Activated naive CD4-positive, alpha-beta T cell treated with anti-CD3 and anti-CD28 coated beads, Interleukin-2, amount 50 U/mL, for 24 hours (primary cell): ENCODE measurements around the gene ABCA1.
"Not testable (repeated sequence)": the region's sequence is repeated elsewhere in the genome, so short reads cannot be mapped to it uniquely, and the experiment has no call there.

Source experiments
- H3K27ac Mint-ChIP-seq: one replicate; pipeline ENCODE4 v1.8.0; 2021; ENCODE audit warnings: mild to moderate bottlenecking, mixed read lengths
- H3K27me3 Mint-ChIP-seq: one replicate; pipeline ENCODE4 v1.8.0; 2021; ENCODE audit warnings: mixed read lengths
- H3K36me3 Mint-ChIP-seq: one replicate; pipeline ENCODE4 v1.8.0; 2021; ENCODE audit warnings: mixed read lengths
- H3K4me1 Mint-ChIP-seq: one replicate; pipeline ENCODE4 v1.8.0; 2021; ENCODE audit warnings: mixed read lengths
- H3K4me3 Mint-ChIP-seq: one replicate; pipeline ENCODE4 v1.8.0; 2021; ENCODE audit warnings: mild to moderate bottlenecking, mixed read lengths
- H3K9me3 Mint-ChIP-seq: one replicate; pipeline ENCODE4 v1.8.0; 2021; ENCODE audit warnings: mixed read lengths

The ABCA1 gene

GRCh38 chr9:104899759-104900247 is 28.2 kb downstream of the ABCA1 start:
- no peak overlapping the region for H3K27ac Mint-ChIP-seq
- no peaks in the 10 kb centered on the region for H3K9me3 Mint-ChIP-seq
- peaks cover 10% of the 10 kb centered on the region for H3K36me3 Mint-ChIP-seq
- peaks cover 30% of the 10 kb centered on the region for H3K4me1 Mint-ChIP-seq
- no peaks in the 10 kb centered on the region for H3K27me3 Mint-ChIP-seq
- no peak overlapping the region for H3K4me3 Mint-ChIP-seq

DNA sequence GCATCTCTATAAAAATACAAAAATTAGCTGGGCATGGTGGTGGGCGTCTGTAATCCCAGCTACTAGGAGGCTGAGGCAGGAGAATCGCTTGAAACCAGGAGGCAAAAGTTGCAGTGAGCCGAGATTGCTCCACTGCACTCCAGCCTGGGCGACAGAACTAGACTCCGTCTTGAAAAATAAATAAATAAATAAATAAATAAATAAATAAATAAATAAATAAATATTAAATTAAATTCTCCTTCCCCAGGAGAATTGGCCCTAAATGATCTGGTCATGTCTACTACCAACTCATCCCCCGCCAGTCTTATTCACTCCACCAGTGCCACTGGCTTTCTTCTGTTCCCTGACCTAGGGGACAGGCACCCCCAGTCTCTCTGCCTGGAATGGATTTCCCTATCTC is 29.6 kb downstream of the ABCA1 start:
- not testable (repeated sequence) for H3K27me3 Mint-ChIP-seq, H3K4me3 Mint-ChIP-seq, H3K27ac Mint-ChIP-seq, H3K9me3 Mint-ChIP-seq
- peaks cover 32% of the 10 kb centered on the region for H3K4me1 Mint-ChIP-seq
- H3K36me3 Mint-ChIP-seq, result peaks cover 12% of the 10 kb centered on the region

GRCh38 chr9:104896131-104896530 is 31.8 kb downstream of the ABCA1 start:
- H3K36me3 Mint-ChIP-seq, result peaks cover 12% of the 10 kb centered on the region
- H3K27ac Mint-ChIP-seq, result no peak overlapping the region
- no peaks in the 10 kb centered on the region for H3K27me3 Mint-ChIP-seq
- no peak overlapping the region for H3K4me3 Mint-ChIP-seq
- no peaks in the 10 kb centered on the region for H3K9me3 Mint-ChIP-seq
- H3K4me1 Mint-ChIP-seq, result peaks cover 32% of the 10 kb centered on the region

GRCh38 chr9:104895572-104895971 is 32.4 kb downstream of the ABCA1 start:
- peaks cover 27% of the 10 kb centered on the region for H3K4me1 Mint-ChIP-seq
- H3K36me3 Mint-ChIP-seq, result peaks cover 11% of the 10 kb centered on the region
- no peaks in the 10 kb centered on the region for H3K9me3 Mint-ChIP-seq
- H3K4me3 Mint-ChIP-seq, result no peak overlapping the region
- H3K27me3 Mint-ChIP-seq, result no peaks in the 10 kb centered on the region
- peak overlapping the region; percentile 0 for H3K27ac Mint-ChIP-seq

DNA sequence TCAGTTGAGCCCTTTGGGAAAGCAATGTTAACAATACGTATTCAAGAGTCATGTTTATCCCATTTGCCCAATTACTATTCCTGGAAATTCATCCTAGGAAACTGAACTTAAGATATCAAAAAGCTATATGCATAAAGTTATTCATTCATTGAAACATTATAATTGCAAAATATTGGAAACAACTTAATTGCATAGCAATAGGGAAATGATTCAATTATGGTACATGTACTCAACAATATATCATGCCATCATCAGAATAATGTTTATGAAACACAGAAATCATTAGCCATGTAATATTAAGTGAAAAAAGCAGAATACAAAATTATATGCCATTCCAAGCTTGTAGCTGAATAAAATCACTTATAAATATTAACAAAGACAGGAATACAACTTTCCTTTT is 35.3 kb downstream of the ABCA1 start:
- Mint-ChIP-seq H3K27me3 (no peaks in the 10 kb centered on the region), H3K36me3 (peaks cover 12% of the 10 kb centered on the region), H3K4me1 (peaks cover 10% of the 10 kb centered on the region), H3K9me3 (no peaks in the 10 kb centered on the region), H3K27ac (no peak overlapping the region), H3K4me3 (no peak overlapping the region)

DNA sequence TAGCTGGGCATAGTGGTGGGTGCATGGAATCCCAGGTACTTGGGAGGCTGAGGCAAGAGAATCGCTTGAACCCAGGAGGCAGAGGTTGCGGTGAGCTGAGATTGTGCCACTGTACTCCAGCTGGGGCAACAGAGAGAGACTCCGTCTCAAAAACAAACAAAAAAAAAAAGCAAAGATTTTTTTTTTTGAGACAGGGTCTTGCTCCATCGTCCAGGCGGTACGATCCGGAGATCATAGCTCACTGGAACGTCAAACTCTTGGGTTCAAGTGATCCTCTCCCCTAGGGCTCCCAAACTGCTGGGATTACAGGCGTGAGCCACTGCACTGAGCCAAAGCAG is 37.6 kb downstream of the ABCA1 start:
- no peak overlapping the region for H3K4me3 Mint-ChIP-seq
- H3K9me3 Mint-ChIP-seq, result no peaks in the 10 kb centered on the region
- H3K27me3 Mint-ChIP-seq, result no peaks in the 10 kb centered on the region
- H3K27ac Mint-ChIP-seq, result no peak overlapping the region
- H3K4me1 Mint-ChIP-seq, result peaks cover 6% of the 10 kb centered on the region
- H3K36me3 Mint-ChIP-seq, result peaks cover 15% of the 10 kb centered on the region

- Mint-ChIP-seq H3K4me1 (no peaks in the 10 kb centered on the region), H3K4me3 (no peak overlapping the region), H3K27ac (no peak overlapping the region), H3K36me3 (peaks cover 12% of the 10 kb centered on the region), H3K9me3 (no peaks in the 10 kb centered on the region), H3K27me3 (no peaks in the 10 kb centered on the region)
Observed at GRCh38 chr9:104885818-104886709, 41.9 kb downstream of the ABCA1 start.

DNA sequence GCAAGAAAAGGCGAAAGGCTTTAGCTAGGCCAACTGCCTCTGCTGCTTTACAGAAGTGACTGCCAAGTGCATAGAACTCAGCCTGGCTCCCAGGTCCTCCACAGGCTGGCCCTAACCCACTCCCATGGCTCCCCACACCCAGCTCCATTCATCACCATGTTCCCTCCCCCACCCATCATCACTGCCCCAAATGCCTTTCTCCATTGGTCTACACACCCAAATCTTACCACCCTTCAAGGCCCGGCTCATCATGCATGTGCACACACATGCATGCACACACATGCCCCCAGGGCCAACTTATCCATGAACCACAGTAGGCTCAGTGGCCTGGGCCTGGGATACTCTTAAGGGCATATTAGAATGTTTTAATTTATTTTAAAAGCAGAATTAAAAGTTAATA is 44.8 kb downstream of the ABCA1 start:
- H3K9me3 Mint-ChIP-seq, result no peaks in the 10 kb centered on the region
- no peaks in the 10 kb centered on the region for H3K27me3 Mint-ChIP-seq
- no peak overlapping the region for H3K4me3 Mint-ChIP-seq
- H3K27ac Mint-ChIP-seq, result no peak overlapping the region
- peaks cover 20% of the 10 kb centered on the region for H3K36me3 Mint-ChIP-seq
- no peaks in the 10 kb centered on the region for H3K4me1 Mint-ChIP-seq

DNA sequence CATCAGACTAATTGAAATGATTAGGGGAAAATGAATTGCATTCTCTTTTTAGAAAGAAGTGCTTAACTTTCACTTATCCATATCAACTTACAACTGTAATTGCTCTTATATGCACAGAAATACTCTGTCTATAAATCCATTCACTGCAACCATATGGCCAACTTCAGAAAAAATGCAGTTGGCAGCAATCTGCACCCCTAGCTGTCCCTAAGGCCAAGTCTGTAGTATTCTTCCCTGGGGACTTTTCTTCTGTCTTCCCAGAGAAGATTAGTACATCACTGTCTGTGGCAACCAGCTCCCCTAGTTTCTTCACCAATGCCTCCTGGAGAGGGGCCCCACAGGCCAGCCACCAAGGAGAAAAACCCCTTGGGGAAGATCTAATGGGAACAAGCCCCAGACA is 45.4 kb downstream of the ABCA1 start:
- no peaks in the 10 kb centered on the region for H3K9me3 Mint-ChIP-seq
- no peaks in the 10 kb centered on the region for H3K4me1 Mint-ChIP-seq
- no peaks in the 10 kb centered on the region for H3K27me3 Mint-ChIP-seq
- peaks cover 22% of the 10 kb centered on the region for H3K36me3 Mint-ChIP-seq
- H3K4me3 Mint-ChIP-seq, result no peak overlapping the region
- no peak overlapping the region for H3K27ac Mint-ChIP-seq

- Mint-ChIP-seq H3K9me3 (no peaks in the 10 kb centered on the region), H3K4me1 (no peaks in the 10 kb centered on the region), H3K36me3 (peaks cover 24% of the 10 kb centered on the region), H3K27ac (no peak overlapping the region), H3K4me3 (no peak overlapping the region), H3K27me3 (no peaks in the 10 kb centered on the region)
Observed at GRCh38 chr9:104882086-104882485, 45.9 kb downstream of the ABCA1 start.

DNA sequence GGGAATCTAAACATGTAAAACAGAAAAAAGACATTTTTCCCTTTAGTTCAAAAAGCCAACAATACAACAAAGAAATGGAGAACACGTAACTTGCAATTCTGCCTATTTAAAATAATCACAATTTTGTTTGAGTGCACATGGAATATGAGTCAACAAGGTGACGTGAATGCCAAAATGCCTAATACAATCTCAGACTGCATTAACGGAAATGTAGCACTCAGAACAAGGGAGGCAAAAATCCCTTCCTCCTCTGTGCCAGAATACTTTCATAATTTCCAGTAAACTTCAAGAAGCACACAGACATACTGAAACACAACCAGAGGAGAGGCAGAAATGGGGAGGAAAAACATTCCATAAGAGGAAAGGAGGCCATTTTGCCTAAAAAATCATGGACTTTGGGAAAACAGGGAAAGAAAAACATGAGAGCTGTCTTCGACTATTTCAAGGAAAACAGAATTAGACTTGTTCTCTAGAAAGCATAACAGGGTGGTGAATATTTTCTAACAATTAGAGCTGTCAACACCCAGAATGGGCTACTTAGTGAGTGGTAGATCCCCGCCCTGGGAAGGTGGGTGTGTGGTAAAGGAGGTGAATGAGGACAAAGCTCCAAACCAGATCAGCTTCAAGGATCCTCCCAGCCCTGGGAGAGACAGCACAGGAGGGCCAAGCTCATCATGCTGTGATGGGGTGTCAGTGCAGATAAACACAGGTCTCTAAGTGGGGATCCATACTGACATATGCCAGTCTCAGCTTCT is 48.2 kb downstream of the ABCA1 start:
- Mint-ChIP-seq H3K27ac (no peak overlapping the region), H3K4me1 (no peaks in the 10 kb centered on the region)

DNA sequence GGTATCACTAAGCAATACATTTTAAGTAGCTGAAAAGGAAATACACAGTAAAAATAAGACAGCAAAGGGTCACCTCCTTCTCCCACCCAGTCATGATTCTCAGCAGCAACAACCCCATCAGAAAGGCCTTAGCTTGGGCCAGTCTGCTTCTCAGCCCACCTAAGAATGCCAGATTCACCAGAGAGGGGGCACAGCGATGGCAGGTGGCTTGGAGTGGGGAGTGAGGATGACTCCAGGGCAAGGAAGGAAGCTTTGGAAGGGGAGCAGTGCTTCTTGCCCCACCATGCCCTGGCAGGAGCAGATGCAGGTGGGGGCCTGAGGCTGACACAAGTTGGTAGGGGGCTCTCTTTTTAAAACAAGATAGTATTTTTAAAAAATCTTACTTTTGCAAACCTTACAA is 51.4 kb downstream of the ABCA1 start:
- Mint-ChIP-seq H3K4me1 (peaks cover 1% of the 10 kb centered on the region), H3K9me3 (no peaks in the 10 kb centered on the region), H3K36me3 (peaks cover 25% of the 10 kb centered on the region), H3K4me3 (no peak overlapping the region), H3K27ac (no peak overlapping the region), H3K27me3 (no peaks in the 10 kb centered on the region)

More for the DNA sequence above, 48.2 kb downstream of the ABCA1 start:
- H3K27me3 Mint-ChIP-seq, result no peaks in the 10 kb centered on the region
- H3K36me3 Mint-ChIP-seq, result peaks cover 24% of the 10 kb centered on the region
- H3K4me3 Mint-ChIP-seq, result no peak overlapping the region
- H3K9me3 Mint-ChIP-seq, result no peaks in the 10 kb centered on the region

GRCh38 chr9:104875897-104876296 is 52.1 kb downstream of the ABCA1 start:
- Mint-ChIP-seq H3K27me3 (no peaks in the 10 kb centered on the region), H3K9me3 (no peaks in the 10 kb centered on the region), H3K4me1 (peaks cover 5% of the 10 kb centered on the region), H3K4me3 (no peak overlapping the region), H3K27ac (no peak overlapping the region), H3K36me3 (peaks cover 29% of the 10 kb centered on the region)

DNA sequence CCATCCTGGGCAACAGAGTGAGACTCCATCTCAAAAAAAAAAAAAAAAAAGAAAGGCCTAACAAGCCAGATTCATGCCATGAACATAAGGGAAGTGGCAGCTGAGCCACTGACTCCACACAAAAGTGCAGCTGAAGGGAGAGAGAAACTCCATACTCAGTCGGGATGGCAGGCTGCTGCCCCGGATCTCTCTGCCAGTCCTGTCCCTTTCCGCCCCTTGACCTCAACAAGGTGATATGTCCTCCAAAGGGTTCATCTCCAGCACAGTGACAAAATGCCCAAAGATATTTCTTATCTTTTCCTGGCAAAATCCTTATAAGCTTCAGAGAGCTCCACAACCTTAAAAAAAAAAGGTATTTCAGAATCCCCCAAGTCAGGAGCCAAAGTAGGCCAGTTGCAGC is 52.6 kb downstream of the ABCA1 start:
- Mint-ChIP-seq H3K9me3 (no peaks in the 10 kb centered on the region), H3K4me1 (peaks cover 5% of the 10 kb centered on the region), H3K27me3 (no peaks in the 10 kb centered on the region), H3K36me3 (peaks cover 28% of the 10 kb centered on the region), H3K27ac (no peak overlapping the region), H3K4me3 (no peak overlapping the region)

DNA sequence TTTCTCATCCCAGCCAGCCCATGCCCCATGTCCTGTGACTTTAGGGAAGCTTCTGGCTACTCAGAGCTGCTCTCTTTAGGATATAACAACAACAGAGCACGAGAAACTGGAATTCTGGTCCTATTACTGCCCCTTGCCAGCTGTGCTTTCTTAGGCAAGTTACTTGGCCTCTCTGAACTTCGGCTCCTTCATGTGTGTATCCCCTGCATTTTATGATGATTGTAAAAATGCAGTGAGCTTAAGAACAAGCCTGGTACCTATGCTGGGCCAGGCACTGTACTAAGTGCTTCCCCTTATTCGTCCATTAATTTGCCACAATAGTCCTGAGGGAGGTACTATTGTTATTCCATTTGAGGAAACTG is 54.5 kb downstream of the ABCA1 start:
- H3K4me1 Mint-ChIP-seq, result peaks cover 5% of the 10 kb centered on the region
- H3K4me3 Mint-ChIP-seq, result no peak overlapping the region
- H3K9me3 Mint-ChIP-seq, result no peaks in the 10 kb centered on the region
- peaks cover 21% of the 10 kb centered on the region for H3K36me3 Mint-ChIP-seq
- H3K27me3 Mint-ChIP-seq, result no peaks in the 10 kb centered on the region
- no peak overlapping the region for H3K27ac Mint-ChIP-seq
